K562 (cell line): Measurements from ENCODE around the gene GATA6. TPM values are rescaled to one million over a fixed set of nuclear protein-coding genes. Genes with fewer than 3 reads are reported as not detected.

Experiments
- ATAC-seq: fragments of 200-7000 bp; cut with Tn5 transposase; 3 replicates; pipeline ENCODE4 v1.9.1; 2020; ENCODE audit warnings: moderate library complexity
- BruUV-seq: library from RNA; stranded (reverse); fragments of 400-500 nt; replicated peaks from 2 replicates; lab custom pipeline; 2021; lab: Mats Ljungman, UMichigan
- CTCF ChIA-PET: fragments of 300-600 bp; formaldehyde crosslinking; extraction: SDS; loops from one replicate; lab custom pipeline; 2021; ENCODE audit warnings: low intra/inter-chr PET ratio; lab: Yijun Ruan, JAX
- POLR2A ChIA-PET: fragments of 300-600, 350-650 bp; sonication (Branson Sonifier 250); formaldehyde crosslinking; extraction: SDS; loops from one replicate; lab custom pipeline; 2021; ENCODE audit warnings: antibody characterized with exemption, inconsistent platforms; lab: Yijun Ruan, JAX
- DNase-seq, 4 experiments: peaks; one replicate each; pipeline versions ENCODE4 v3.0.0 to v3.0.0-alpha.2; 2011 to 2018; ENCODE audit warnings: low spot score in 3 of 4, mixed read lengths in 3 of 4; ENCODE audit errors: extremely low read depth in 1 of 4
- FAIRE-seq: peaks from 2 replicates; lab custom pipeline; 2011; peaks lifted over from hg19 to GRCh38; lab: Jason Lieb, UNC
- H2AFZ ChIP-seq: 2 replicates; pipeline ENCODE4 v1.6.0; 2011; ENCODE audit warnings: low read depth, low read length, control low read depth, inconsistent platforms
- H3K27ac ChIP-seq: fragments of 200-600 bp; 3 replicates; pipeline ENCODE4 v1.8.0; 2011; ENCODE audit warnings: low read depth, mild to moderate bottlenecking, control low read depth, inconsistent platforms, low read length, moderate library complexity, mixed read lengths; ENCODE audit errors: extremely low read depth
- H3K27me3 ChIP-seq, 2 experiments: fragments of 300-600 bp in 1 of 2; 2 replicates in 1 of 2; 3 replicates in 1 of 2; pipeline versions ENCODE4 v1.6.0 to v1.8.0; 2011; ENCODE audit warnings: inconsistent platforms in 2 of 2, low read length in 2 of 2, mild to moderate bottlenecking in 1 of 2, mixed read lengths in 1 of 2, moderate library complexity in 1 of 2; ENCODE audit not compliant: control insufficient read depth in 2 of 2, insufficient read depth in 2 of 2
- H3K36me3 ChIP-seq: fragments of 300-600 bp; 3 replicates; pipeline ENCODE4 v1.8.0; 2011; ENCODE audit warnings: mild to moderate bottlenecking, low read length, inconsistent platforms; ENCODE audit not compliant: control insufficient read depth, insufficient read depth
- H3K4me1 ChIP-seq, 2 experiments: fragments of 200-600 bp in 1 of 2; replicated peaks in 1 of 2; 2 replicates in 1 of 2; 3 replicates in 1 of 2; pipeline versions ENCODE4 v1.5.1 to v1.8.0; 2011; ENCODE audit warnings: inconsistent platforms in 2 of 2, low read length in 2 of 2, mild to moderate bottlenecking in 1 of 2, mixed read lengths in 1 of 2, moderate library complexity in 1 of 2; ENCODE audit not compliant: control insufficient read depth in 2 of 2, insufficient read depth in 2 of 2
- H3K4me2 ChIP-seq: 2 replicates; pipeline ENCODE4 v1.6.1; 2011; ENCODE audit warnings: low read length, control low read depth, inconsistent platforms, mixed read lengths; ENCODE audit not compliant: insufficient read depth
- H3K4me3 ChIP-seq: fragments of 200-600 bp; sonication (generic), shearing (Covaris generic); 2 replicates; pipeline ENCODE4 v1.5.1; 2016; ENCODE audit warnings: control low read depth, inconsistent platforms
- H3K79me2 ChIP-seq: fragments of 200-600 bp; 3 replicates; pipeline ENCODE4 v1.8.0; 2011; ENCODE audit warnings: low read length, inconsistent platforms; ENCODE audit not compliant: control insufficient read depth, insufficient read depth
- H3K9ac ChIP-seq, 2 experiments: 2 replicates each; pipeline versions ENCODE4 v1.6.0 to v1.6.1; 2011; ENCODE audit warnings: low read depth in 2 of 2, low read length in 2 of 2, control low read depth in 1 of 2, inconsistent platforms in 1 of 2, mild to moderate bottlenecking in 1 of 2, mixed read lengths in 1 of 2; ENCODE audit not compliant: insufficient read depth in 1 of 2
- H3K9me1 ChIP-seq: one replicate; pipeline ENCODE4 v1.6.0; 2011; ENCODE audit warnings: inconsistent platforms, mild to moderate bottlenecking, low read length, moderate library complexity; ENCODE audit not compliant: control insufficient read depth, insufficient read depth
- H3K9me3 ChIP-seq: replicated peaks from 2 replicates; pipeline ENCODE4 v1.5.1; 2011; ENCODE audit warnings: low read depth, low read length, inconsistent platforms; ENCODE audit not compliant: control insufficient read depth, insufficient read depth
- H4K20me1 ChIP-seq: replicated peaks from 2 replicates; pipeline ENCODE4 v1.6.1; 2011; ENCODE audit warnings: low read length, inconsistent platforms, mixed read lengths; ENCODE audit not compliant: control insufficient read depth, insufficient read depth
- CLOCK ChIP-seq: fragments of 250-450 bp; sonication (Bioruptor Pico); IDR thresholded peaks from 2 replicates; pipeline ENCODE4 v1.4.0; 2020; ENCODE audit warnings: mild to moderate bottlenecking, moderate library complexity, borderline replicate concordance
- FOS ChIP-seq: IDR thresholded peaks from 3 replicates; pipeline ENCODE4 v1.6.1; 2011; ENCODE audit not compliant: insufficient read length; ENCODE audit errors: extremely low read depth
- JUNB ChIP-seq: fragments of 450-650 bp; formaldehyde crosslinking; conservative IDR thresholded peaks from 2 replicates; pipeline ENCODE4 v1.4.0; 2020; ENCODE audit warnings: mild to moderate bottlenecking
- NFIC ChIP-seq: fragments of 450-650 bp; IDR thresholded peaks from 2 replicates; pipeline ENCODE4 v1.6.1; 2017; ENCODE audit warnings: mild to moderate bottlenecking, inconsistent platforms
- SP1 ChIP-seq: sonication (generic); formaldehyde crosslinking; IDR thresholded peaks from 2 replicates; pipeline ENCODE4 v1.8.1; 2022; ENCODE audit warnings: mild to moderate bottlenecking, missing genetic modification reagents
- TBP ChIP-seq: optimal IDR thresholded peaks from 2 replicates; pipeline ENCODE3; 2011; ENCODE audit warnings: low read depth, low read length, improper control_type of control experiment
- USF2 ChIP-seq: sonication (generic); formaldehyde crosslinking; IDR thresholded peaks from 2 replicates; pipeline ENCODE4 v1.5.0; 2020; ENCODE audit warnings: missing genetic modification reagents
- ZFP1 ChIP-seq: fragments of 450-650 bp; formaldehyde crosslinking; IDR thresholded peaks from 2 replicates; pipeline ENCODE4 v1.4.0; 2020; ENCODE audit warnings: mild to moderate bottlenecking, mixed read lengths
- ZNF184 ChIP-seq: sonication (generic); formaldehyde crosslinking; IDR thresholded peaks from 2 replicates; pipeline ENCODE4 v1.5.0; 2020; ENCODE audit warnings: missing genetic modification reagents
- ZNF518B ChIP-seq: fragments of 250-450 bp; sonication (Bioruptor Pico); IDR thresholded peaks from 2 replicates; pipeline ENCODE4 v1.5.0; 2021; ENCODE audit warnings: mild to moderate bottlenecking, moderate library complexity
- WGBS: fragments of 100-300 bp; shearing (Covaris generic); methylation state at CpG from one replicate; pipeline ENCODE4 v1.1.6; 2016; ENCODE audit warnings: low coverage, mixed read lengths; ENCODE audit not compliant: insufficient coverage; ENCODE audit errors: missing lambda C conversion rate; 5-methylcytosine and 5-hydroxymethylcytosine counted together
- in situ Hi-C: fragments of 300-500 bp; cut with MboI; formaldehyde crosslinking; loops from 4 replicates; pipeline ENCODE4 v1.15.0; 2018; ENCODE audit warnings: inconsistent platforms, mixed read lengths
- intact Hi-C: fragments of 100-400 bp; cut with micrococcal nuclease; formaldehyde crosslinking; loops from 2 replicates; pipeline ENCODE4 v1.14.2; 2022
- polyA plus RNA-seq, 8 experiments: library from polyadenylated mRNA; depleted of rRNA in 4 of 8; stranded (reverse) in 5 of 8; unstranded in 3 of 8; fragments of >200 nt; fragmentation: Nextera tagmentation in 2 of 8; fragmentation: Illumina TruSeq in 1 of 8; extraction: Ambion mirVana in 2 of 8; extraction: Trizol in 1 of 8; gene quantifications; 2 replicates each; pipeline versions ENCODE4 v1.2.1 to v1.2.3, GENCODE V29; 2011 to 2014; ENCODE audit warnings: inconsistent platforms in 1 of 8, missing spikeins in 1 of 8
- total RNA-seq, 7 experiments: library from RNA; depleted of rRNA in 6 of 7; stranded (reverse); fragments of >200 nt in 6 of 7; fragmentation: Illumina TruSeq in 2 of 7; extraction: Trizol in 2 of 7; gene quantifications; 2 replicates each; pipeline versions ENCODE4 v1.2.1 to v1.2.3, GENCODE V29; 2011 to 2021; ENCODE audit warnings: low replicate concordance in 1 of 7

Gene GATA6
- total and polyA plus RNA-seq, 9 of the 15 experiments (the other 6 are each of a cell fraction or from before 2014, with no cell fraction given) = 0.01 to 0.24 (median 0.16) TPM; not detected in 5

GRCh38 chr18:22185771-22186386 lies 16.5 kb downstream of the GATA6 start:
- in situ Hi-C loops (no loop called here), intact Hi-C loops (no loop called here)
- Histone ChIP-seq H3K4me2 (no peak overlapping the region), H3K9me3 (no peaks in the 10 kb centered on the region), H2AFZ (peak overlapping the region; percentile 70), H3K27me3 (no peaks in the 10 kb centered on the region; a peak in 1 of 5 replicates), H3K27ac (no peak overlapping the region), H3K36me3 (no peaks in the 10 kb centered on the region), H3K79me2 (no peaks in the 10 kb centered on the region), H3K9ac (no peak overlapping the region), H3K4me1 (peaks cover 4% of the 10 kb centered on the region in 2 experiments; a peak in 2 of 5 replicates), H4K20me1 (no peaks in the 10 kb centered on the region), H3K9me1 (no peaks in the 10 kb centered on the region), H3K4me3 (no peak overlapping the region)
- no peak for FAIRE-seq
- DNase-seq = no peak
- WGBS = 33% methylated on average over 10 of the region's 10 CpGs
- CTCF ChIA-PET = no interaction called here
- POLR2A ChIA-PET = interaction anchor here (0.5 to 0.6 kb wide), 2 partner anchors 156 to 988 kb away, joined by 3 read pairs; no protein-coding TSS in a partner anchor
- BruUV-seq = no TSS peak
- peak; percentile 74 for ATAC-seq
- TF ChIP-seq FOS (no peak), CLOCK (no peak), JUNB (CRISPR knock-in tag) (no peak), TBP (no peak), ZNF184 (CRISPR knock-in tag) (no peak), ZNF518B (CRISPR knock-in tag) (no peak), ZFP1 (CRISPR knock-in tag) (no peak), SP1 (CRISPR knock-in tag) (no peak), USF2 (CRISPR knock-in tag) (no peak), NFIC (no peak)
